Trophoblast cell (in vitro differentiated cells and primary cell): ENCODE measurements around the gene RTF1.

Experiments
- DNase-seq, 2 donors: peaks; one replicate each; pipeline ENCODE4 v3.0.0-alpha.2; 2016
- H2AFZ ChIP-seq: 2 replicates; pipeline ENCODE4 v1.6.1; 2013; ENCODE audit warnings: low read length, moderate library complexity, mild to moderate bottlenecking; ENCODE audit not compliant: insufficient read depth, poor library complexity
- H2AK5ac ChIP-seq: 2 replicates; pipeline ENCODE4 v1.6.1; 2013; ENCODE audit warnings: mild to moderate bottlenecking, low read length
- H2BK120ac ChIP-seq: 2 replicates; pipeline ENCODE4 v1.6.1; 2013; ENCODE audit warnings: low read length, mild to moderate bottlenecking, moderate library complexity; ENCODE audit not compliant: insufficient read depth, poor library complexity
- H2BK12ac ChIP-seq: 2 replicates; pipeline ENCODE4 v1.6.1; 2013; ENCODE audit warnings: mild to moderate bottlenecking, low read length, moderate library complexity
- H2BK5ac ChIP-seq: 2 replicates; pipeline ENCODE4 v1.6.1; 2013; ENCODE audit warnings: low read length, low read depth, moderate library complexity, mild to moderate bottlenecking; ENCODE audit not compliant: poor library complexity
- H3K14ac ChIP-seq: 2 replicates; pipeline ENCODE4 v1.6.1; 2013; ENCODE audit warnings: mild to moderate bottlenecking, low read length
- H3K18ac ChIP-seq: 2 replicates; pipeline ENCODE4 v1.6.1; 2013; ENCODE audit warnings: mild to moderate bottlenecking, low read length
- H3K23ac ChIP-seq: 2 replicates; pipeline ENCODE4 v1.6.1; 2013; ENCODE audit warnings: low read length
- H3K27ac ChIP-seq: 2 replicates; pipeline ENCODE4 v1.5.1; 2013; ENCODE audit warnings: low read depth, mild to moderate bottlenecking, inconsistent platforms, low read length, moderate library complexity
- H3K27me3 ChIP-seq: 2 replicates; pipeline ENCODE4 v1.6.1; 2013; ENCODE audit warnings: inconsistent platforms, mild to moderate bottlenecking, low read length, moderate library complexity; ENCODE audit not compliant: insufficient read depth
- H3K36me3 ChIP-seq, 2 experiments: 1 replicate in 1 of 2; 2 replicates in 1 of 2; pipeline ENCODE4 v1.6.1; 2013; ENCODE audit warnings: low read length in 2 of 2, mild to moderate bottlenecking in 2 of 2, moderate library complexity in 1 of 2; ENCODE audit not compliant: insufficient read depth in 2 of 2, control insufficient read depth in 1 of 2
- H3K4ac ChIP-seq: 2 replicates; pipeline ENCODE4 v1.6.1; 2013; ENCODE audit warnings: low read depth, mild to moderate bottlenecking, low read length, moderate library complexity
- H3K4me1 ChIP-seq, 2 experiments: 1 replicate in 1 of 2; 2 replicates in 1 of 2; pipeline ENCODE4 v1.6.1; 2013; ENCODE audit warnings: low read length in 2 of 2, mild to moderate bottlenecking in 2 of 2, moderate library complexity in 1 of 2; ENCODE audit not compliant: insufficient read depth in 2 of 2, control insufficient read depth in 1 of 2
- H3K4me2 ChIP-seq: 2 replicates; pipeline ENCODE4 v1.6.1; 2013; ENCODE audit warnings: inconsistent platforms, mild to moderate bottlenecking, low read length, moderate library complexity
- H3K4me3 ChIP-seq: 2 replicates; pipeline ENCODE4 v1.5.1; 2013; ENCODE audit warnings: mild to moderate bottlenecking, low read depth, low read length, inconsistent platforms
- H3K79me1 ChIP-seq: one replicate; pipeline ENCODE4 v1.6.1; 2013; ENCODE audit warnings: low read length
- H3K79me2 ChIP-seq: 2 replicates; pipeline ENCODE4 v1.6.1; 2013; ENCODE audit warnings: low read length, mild to moderate bottlenecking; ENCODE audit not compliant: control insufficient read depth, insufficient read depth, poor library complexity
- H3K9ac ChIP-seq: 2 replicates; pipeline ENCODE4 v1.6.1; 2013; ENCODE audit warnings: mild to moderate bottlenecking, low read length
- H3K9me3 ChIP-seq: 2 replicates; pipeline ENCODE4 v1.6.1; 2013; ENCODE audit warnings: low read depth, mild to moderate bottlenecking, control low read depth, inconsistent platforms, low read length; ENCODE audit not compliant: insufficient read depth
- H4K12ac ChIP-seq: 2 replicates; pipeline ENCODE4 v1.6.1; 2013; ENCODE audit warnings: low read depth, mild to moderate bottlenecking, low read length, moderate library complexity
- H4K8ac ChIP-seq: 2 replicates; pipeline ENCODE4 v1.6.1; 2013; ENCODE audit warnings: low read depth, mild to moderate bottlenecking, low read length, moderate library complexity
- H4K91ac ChIP-seq: one replicate; pipeline ENCODE4 v1.6.1; 2013; ENCODE audit warnings: low read depth, mild to moderate bottlenecking, low read length, moderate library complexity
- WGBS: extraction: QIAGEN DNeasy Blood & Tissue Kit; methylation state at CpG from one replicate; pipeline ENCODE4 v1.1.7; 2013; ENCODE audit warnings: missing lambda C conversion rate; ENCODE audit not compliant: insufficient read length, insufficient coverage; ENCODE audit errors: extremely low coverage; 5-methylcytosine and 5-hydroxymethylcytosine counted together

The RTF1 gene

GRCh38 chr15:41499109-41499851 is 82.4 kb downstream of the RTF1 start:
- Histone ChIP-seq H2BK5ac (no peak overlapping the region), H3K36me3 (no peaks in the 10 kb centered on the region), H3K4me3 (no peak overlapping the region), H3K4me2 (no peak overlapping the region), H3K79me2 (no peaks in the 10 kb centered on the region), H2BK120ac (no peak overlapping the region), H3K27me3 (peaks cover 76% of the 10 kb centered on the region), H3K23ac (no peak overlapping the region), H3K9me3 (peaks cover 10% of the 10 kb centered on the region), H3K79me1 (no peaks in the 10 kb centered on the region), H2AK5ac (no peak overlapping the region), H3K27ac (no peak overlapping the region), H4K8ac (no peak overlapping the region), H4K12ac (no peak overlapping the region), H3K9ac (no peak overlapping the region), H3K4ac (no peak overlapping the region), H4K91ac (no peak overlapping the region), H3K14ac (no peak overlapping the region), H2AFZ (no peak overlapping the region), H2BK12ac (no peak overlapping the region), H3K4me1 (peaks cover 5 to 24% of the 10 kb centered on the region in 2 experiments), H3K18ac (no peak overlapping the region)
- no CpG with 5 or more reads among the region's 6 CpGs for WGBS
- DNase-seq: no peak

- H4K8ac ChIP-seq: no peak overlapping the region
- no peak overlapping the region for H3K14ac ChIP-seq
- peaks cover 10% of the 10 kb centered on the region for H3K9me3 ChIP-seq
- peak in 1 of 2 donors; percentile 10 for DNase-seq
- H3K4me2 ChIP-seq: peak overlapping the region; percentile 49
- H3K4ac ChIP-seq: no peak overlapping the region
- H3K79me2 ChIP-seq: no peaks in the 10 kb centered on the region
- H2BK120ac ChIP-seq: no peak overlapping the region
- peak overlapping the region; percentile 25 for H3K4me3 ChIP-seq
- WGBS: no CpG with 5 or more reads among the region's 56 CpGs
- no peak overlapping the region for H4K91ac ChIP-seq
- H3K23ac ChIP-seq: no peak overlapping the region
- peaks cover 0 to 5% of the 10 kb centered on the region in 2 experiments for H3K4me1 ChIP-seq
- peaks cover 62% of the 10 kb centered on the region for H3K27me3 ChIP-seq
- no peak overlapping the region for H3K27ac ChIP-seq
- H3K36me3 ChIP-seq: no peaks in the 10 kb centered on the region
- H3K18ac ChIP-seq: no peak overlapping the region
- no peak overlapping the region for H2AK5ac ChIP-seq
- H3K79me1 ChIP-seq: no peaks in the 10 kb centered on the region
- no peak overlapping the region for H2BK5ac ChIP-seq
- H2AFZ ChIP-seq: no peak overlapping the region
- H3K9ac ChIP-seq: no peak overlapping the region
- H4K12ac ChIP-seq: no peak overlapping the region
- H2BK12ac ChIP-seq: no peak overlapping the region
These were observed 84.5 kb downstream of the RTF1 start for GRCh38 chr15:41501191-41501917.

- DNase-seq: no peak
- no peak overlapping the region for H3K23ac ChIP-seq
- peaks cover 54% of the 10 kb centered on the region for H3K27me3 ChIP-seq
- no peak overlapping the region for H4K91ac ChIP-seq
- H3K4me1 ChIP-seq: peaks cover 0 to 5% of the 10 kb centered on the region in 2 experiments
- H4K12ac ChIP-seq: no peak overlapping the region
- WGBS: no CpG with 5 or more reads among the region's 64 CpGs
- peaks cover 10% of the 10 kb centered on the region for H3K9me3 ChIP-seq
- H2BK120ac ChIP-seq: no peak overlapping the region
- no peak overlapping the region for H4K8ac ChIP-seq
- H3K79me1 ChIP-seq: no peaks in the 10 kb centered on the region
- H3K9ac ChIP-seq: no peak overlapping the region
- H3K79me2 ChIP-seq: no peaks in the 10 kb centered on the region
- no peak overlapping the region for H3K14ac ChIP-seq
- H3K4me2 ChIP-seq: peak overlapping the region; percentile 33
- H3K36me3 ChIP-seq: no peaks in the 10 kb centered on the region
- no peak overlapping the region for H2BK5ac ChIP-seq
- no peak overlapping the region for H3K27ac ChIP-seq
- no peak overlapping the region for H3K4me3 ChIP-seq
- H2AK5ac ChIP-seq: no peak overlapping the region
- H2AFZ ChIP-seq: no peak overlapping the region
- H3K4ac ChIP-seq: no peak overlapping the region
- H3K18ac ChIP-seq: no peak overlapping the region
- H2BK12ac ChIP-seq: no peak overlapping the region
These were observed 85.3 kb downstream of the RTF1 start for GRCh38 chr15:41501931-41502794.
